HG02610 (cell line): ENCODE measurements around the gene SUSD2.
"Not testable (repeated sequence)": the region's sequence is repeated elsewhere in the genome, so short reads cannot be mapped to it uniquely, and the experiment has no call there.

Experiments used
- ATAC-seq: cut with Tn5 transposase; IDR thresholded peaks from one replicate; pipeline ENCODE4 v1.9.1; 2021; ENCODE audit warnings: mild to moderate bottlenecking, moderate library complexity; ENCODE audit not compliant: unreplicated experiment

Gene SUSD2

DNA sequence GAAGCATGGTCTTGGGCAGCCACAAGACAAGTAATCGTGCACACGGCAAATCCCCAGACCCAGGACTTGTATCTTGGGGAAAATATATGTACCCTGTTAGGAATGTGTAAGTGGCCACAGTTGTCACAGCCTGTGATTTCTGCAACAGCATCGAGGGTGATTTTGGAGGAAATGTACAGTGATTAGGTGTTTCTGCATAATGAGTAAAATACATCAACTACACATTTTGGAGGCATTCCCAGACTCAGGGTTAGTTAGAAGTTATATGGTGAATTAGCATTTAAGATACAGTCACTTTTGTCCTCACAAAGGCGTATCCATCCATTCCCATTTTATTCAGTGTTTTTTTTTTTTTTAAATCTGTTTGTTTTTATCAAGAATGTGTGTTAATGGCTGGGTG, 28.4 kb downstream of the SUSD2 start:
- ATAC-seq, result no peak

DNA sequence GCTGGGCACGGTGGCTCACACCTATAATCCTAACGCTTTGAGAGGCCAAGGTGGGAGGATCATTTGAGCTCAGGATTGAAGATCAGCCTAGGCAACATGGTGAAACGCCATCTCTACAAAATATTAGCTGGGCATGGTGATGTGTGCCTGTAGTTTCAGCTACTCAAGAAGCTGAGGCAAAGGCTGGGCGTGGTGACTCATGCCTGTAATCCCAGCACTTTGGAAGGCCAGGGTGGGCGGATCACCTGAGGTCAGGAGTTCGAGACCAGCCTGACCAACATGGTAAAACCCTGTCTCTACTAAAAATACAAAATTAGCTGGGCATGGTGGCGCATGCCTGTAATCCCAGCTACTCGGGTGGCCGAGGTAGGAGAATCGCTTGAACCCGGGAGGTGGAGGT, 29.1 kb downstream of the SUSD2 start:
- ATAC-seq, result not testable (repeated sequence)

DNA sequence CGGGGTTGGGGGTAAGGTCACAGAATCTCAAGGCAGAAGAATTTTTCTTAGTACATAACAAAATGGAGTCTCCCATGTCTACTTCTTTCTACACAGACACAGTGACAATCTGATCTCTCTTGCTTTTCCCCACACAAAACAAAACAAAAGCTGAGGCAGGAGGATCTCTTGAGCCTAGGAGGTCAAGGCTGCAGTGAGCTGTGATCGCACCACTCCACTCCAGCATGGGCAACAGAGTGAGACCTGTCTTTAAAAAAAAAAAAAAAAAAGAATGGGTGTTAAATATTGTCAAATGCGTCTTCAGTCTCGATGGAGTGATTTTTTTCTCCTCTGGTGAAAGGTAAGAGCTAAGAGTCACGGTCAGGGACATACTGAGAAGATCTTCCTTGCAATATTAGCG, 30.4 kb downstream of the SUSD2 start:
- ATAC-seq, result not testable (repeated sequence)

DNA sequence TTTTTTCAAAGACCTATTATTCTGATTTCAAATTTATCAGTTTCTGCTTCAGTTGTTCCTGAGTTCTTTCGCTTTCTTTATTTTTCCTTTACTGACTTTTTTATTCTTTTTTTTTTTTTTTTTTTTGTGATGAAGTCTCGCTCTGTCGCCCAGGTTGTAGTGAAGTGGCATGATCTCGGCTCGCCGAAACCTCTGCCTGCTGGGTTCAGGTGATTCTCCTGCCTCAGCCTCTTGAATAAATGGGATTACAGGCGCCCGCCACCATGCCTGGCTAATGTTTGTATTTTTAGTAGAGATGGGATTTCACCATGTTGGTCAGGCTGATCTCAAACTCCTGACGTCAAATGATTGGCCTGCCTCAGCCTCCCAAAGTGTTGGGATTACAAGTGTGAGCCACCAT, 31.8 kb downstream of the SUSD2 start:
- not testable (repeated sequence) for ATAC-seq

DNA sequence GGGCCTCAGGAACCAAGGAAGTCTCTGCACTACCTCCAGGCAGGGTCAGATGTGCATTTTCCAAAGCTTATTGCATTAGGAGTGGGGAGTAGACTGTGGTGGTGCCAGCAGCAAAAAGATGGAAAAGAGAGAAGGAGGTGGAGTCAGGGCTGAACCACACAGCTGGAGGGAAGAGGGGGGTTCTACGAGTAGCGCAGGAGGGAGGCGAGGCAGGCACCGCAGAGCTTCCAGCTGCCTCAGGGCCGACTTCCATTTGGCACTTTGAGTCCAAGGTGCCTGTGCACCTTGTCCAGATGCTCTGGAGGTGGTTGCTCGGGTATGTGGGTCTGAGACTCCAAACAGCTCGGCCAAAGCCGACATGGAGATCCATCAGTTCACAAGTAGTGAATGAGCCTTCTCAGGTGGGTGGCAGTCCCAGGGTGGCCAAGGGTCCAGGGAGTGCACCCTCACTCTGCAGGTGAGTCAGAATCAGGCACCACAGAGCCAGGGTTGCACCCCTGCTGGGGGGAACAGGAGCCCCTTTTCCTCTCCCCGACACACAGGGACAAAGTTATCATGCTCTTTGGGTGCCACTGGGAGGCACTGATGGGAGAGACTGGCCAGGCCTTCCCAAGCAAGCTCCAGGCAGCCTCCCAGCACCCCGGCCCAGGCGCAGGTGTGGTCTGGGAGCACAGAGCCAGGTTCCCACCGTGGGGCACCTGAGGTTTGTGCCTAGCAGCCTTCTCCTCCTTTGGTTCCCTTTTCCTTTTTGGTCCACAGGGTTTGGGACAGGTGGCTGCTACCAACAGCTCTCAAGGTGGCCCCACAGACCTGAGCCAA, 33.4 kb downstream of the SUSD2 start:
- no peak for ATAC-seq

DNA sequence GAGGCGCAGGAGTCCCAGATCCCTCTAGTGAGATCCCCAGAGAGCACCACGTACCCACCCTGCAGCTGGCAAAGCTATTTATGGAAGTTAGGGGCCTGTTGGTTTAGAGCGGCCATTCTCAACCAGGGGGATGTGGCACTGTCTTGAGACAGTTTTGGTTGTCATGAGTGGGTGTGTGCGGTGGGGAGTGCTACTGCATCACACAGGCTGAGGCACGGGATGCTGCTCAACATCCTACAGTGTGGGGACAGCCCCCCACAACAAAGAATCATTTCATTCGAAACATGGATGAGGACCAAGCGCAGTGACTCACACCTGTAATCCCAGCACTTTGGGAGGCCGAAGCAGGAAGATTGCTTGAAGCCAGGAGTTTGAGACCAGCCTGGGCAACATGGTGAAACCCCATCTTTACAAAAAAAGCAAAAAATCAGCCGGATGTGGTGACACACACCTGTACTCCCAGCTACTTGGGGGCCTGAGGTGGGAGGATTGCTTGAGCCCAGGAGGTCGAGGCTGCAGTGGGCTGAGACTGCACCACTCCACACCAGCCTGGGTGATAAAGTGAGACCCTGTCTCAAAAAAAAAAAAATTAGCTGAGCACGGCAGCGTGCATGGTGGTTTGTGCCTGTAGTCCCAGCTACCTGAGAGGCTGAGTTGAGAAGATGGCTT, 35.4 kb downstream of the SUSD2 start:
- no peak for ATAC-seq

DNA sequence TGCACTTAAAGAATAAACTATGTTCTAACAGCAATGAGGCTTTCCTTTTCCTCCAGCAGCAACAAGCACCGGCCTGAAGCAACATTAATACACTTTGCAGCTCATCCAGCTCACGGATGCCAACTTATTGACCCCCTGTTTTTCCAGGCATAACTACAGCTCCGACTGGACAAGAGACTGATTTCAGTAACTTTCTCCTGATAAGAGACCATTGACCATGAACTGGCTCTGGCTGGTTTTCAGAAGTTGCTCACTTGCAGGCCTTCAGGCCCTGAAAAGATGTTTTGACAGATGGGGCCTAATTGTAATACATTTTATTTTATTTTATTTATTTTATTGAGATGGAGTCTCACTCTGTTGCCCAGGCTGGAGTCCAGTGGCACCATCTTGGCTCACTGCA, 36.1 kb downstream of the SUSD2 start:
- no peak for ATAC-seq

DNA sequence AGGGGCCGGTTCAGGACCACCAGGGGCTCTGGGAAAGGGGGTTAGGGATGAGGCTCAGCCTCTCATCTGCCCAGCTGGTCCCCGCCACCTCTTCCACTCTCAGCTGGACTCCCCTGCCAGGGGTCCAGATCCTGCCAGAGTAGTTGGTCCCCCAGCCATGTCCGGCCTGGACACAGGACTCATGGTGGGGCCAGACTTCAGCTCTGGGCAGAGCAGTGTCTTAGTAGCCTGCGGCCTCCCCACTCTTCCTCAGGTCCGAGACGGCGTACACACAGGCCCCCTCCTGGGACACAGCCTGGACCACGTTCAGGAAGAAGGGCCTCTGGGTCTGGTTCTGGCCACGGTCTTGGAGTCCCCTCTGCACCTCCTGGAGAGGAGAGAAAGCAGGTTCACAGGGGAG, 38.5 kb downstream of the SUSD2 start:
- no peak for ATAC-seq

DNA sequence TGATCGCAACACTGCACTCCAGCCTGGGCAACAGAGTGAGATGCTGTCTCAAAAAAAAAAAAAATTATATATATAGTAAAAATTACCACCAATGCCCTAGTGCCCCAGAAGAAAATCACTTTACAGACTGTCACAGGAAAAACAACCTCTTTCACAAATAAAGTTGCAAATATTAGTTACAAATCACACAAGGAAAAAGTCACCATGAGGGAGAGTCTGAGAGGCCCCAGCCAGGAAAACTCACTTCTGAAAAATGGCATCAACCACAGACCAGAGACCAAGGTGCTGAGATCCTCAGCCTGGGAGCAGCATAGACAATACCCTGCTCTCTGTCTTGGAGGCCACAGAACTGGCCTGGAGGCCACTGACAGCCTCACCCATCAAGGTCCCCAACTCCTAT, 43.2 kb downstream of the SUSD2 start:
- ATAC-seq, result no peak

DNA sequence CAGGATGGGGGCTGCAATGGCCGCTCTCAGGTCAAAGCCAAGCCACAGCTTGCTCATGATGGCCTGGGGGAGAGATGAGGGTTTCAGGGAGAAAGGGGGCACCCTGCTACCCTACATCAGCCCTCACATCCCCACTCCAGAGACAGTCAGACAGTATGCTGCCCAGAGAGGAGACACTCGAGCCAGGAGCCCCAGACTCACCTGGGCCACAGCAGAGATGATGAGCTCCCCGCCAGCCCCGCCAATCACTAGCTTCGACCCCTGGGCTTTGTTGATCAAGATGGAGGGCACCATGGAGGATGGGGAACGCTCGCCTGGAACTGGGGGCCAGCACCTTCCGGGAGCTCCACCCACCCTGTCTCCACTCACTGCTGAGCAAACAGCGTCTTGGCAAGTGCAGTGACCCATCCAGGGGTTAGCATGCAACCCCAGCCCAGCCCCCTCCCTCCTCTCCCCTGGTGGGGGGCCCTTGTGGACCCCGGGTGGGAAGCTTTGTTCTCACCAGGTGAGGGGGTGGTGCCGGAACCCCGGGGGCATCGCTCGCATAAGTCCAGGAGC, 43.8 kb downstream of the SUSD2 start:
- ATAC-seq, result no peak

DNA sequence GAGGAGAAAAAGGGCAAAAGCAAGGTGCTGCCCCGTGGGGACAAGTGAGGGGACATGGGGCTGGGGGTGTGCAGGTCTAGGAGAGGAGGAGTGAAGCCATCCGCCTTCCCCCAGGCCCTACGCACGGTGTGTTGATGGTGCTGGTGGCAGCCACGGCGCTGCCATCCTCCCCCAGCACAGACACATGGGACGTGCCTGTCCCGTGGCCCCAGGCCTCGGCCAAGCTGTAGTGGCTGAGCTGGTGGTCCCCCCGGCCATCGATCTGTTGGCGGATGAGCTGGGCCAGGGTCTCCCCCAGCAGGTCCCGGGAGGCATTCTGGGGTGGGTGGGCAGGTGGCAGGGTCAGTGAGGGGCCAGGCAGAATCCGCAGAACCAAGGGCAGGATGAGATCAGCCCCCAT, 44.7 kb downstream of the SUSD2 start:
- no peak for ATAC-seq

DNA sequence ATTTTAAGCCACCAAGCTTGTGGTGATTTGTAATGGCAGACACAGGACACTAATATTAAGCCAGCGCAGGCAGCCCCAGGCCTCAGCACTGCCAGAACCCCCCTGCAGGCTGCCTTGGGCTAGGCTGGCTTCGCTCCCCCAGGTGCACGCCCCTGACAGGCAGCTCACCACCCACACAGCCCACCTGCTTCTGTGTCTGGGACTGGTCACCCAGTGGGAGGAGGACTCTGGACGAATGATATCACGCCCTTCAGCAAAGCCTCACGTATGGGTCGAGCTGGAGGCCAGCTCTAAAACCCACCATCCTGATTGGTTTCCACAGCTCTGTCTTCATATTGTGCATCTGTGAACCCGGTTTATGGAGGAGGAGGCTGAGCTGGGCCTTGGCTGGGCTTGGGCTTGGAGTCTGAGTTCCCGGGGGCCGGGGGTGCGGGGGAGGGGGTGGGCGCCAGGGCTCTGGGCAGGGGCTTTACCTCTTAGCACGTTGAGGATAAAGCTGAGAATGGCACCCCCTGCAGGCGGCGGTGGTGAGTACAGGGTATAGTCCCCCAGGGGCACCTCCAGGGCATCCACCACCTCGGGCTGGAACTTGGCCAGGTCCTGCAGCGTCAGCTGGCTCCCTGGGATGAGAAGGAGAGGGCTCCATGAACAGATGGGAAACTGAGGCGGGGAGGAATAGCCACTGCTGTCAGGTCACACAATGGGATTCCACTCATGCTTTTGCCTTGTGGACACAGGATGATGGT, 49.8 kb downstream of the SUSD2 start:
- no peak for ATAC-seq

DNA sequence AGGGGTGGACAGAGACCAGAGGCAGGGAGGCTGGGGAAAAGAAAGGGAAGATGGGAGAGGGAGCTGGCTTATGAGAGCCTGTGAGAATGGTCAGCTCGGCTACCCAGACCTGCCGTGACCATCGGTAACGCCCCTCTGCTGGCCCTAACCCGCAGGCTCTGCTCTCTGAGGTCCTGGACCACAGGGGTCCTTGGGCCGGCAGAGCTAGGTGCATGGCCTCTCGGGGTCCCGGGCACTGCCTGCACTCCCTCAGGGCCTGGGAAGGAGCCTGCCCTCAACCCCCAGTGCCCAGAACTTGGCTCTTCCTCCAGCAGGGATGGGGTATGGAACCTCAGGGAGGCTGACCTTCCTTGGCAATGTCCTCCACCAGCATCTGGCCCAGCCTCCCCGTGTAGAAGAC, 50.4 kb downstream of the SUSD2 start:
- no peak for ATAC-seq

DNA sequence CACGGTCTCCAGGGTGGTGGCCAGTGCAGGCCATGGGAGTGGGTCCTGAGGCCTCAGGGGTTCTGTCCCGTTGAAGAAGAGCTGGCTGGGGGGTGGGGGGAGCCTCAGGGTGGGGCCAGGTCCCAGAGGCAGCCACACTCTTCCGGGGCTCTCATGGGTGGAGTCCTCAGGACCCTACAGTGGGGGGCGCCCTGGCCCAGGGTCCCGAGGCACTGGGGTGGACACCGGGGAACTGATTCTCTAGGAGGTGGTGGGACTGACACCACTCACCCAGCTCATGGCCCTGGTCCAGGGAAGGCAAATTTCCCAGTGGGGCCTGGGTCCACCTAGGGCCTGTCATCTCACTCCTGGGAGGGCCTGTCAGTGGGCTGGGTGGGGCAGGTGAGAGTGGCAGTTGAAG, 50.8 kb downstream of the SUSD2 start:
- no peak for ATAC-seq

DNA sequence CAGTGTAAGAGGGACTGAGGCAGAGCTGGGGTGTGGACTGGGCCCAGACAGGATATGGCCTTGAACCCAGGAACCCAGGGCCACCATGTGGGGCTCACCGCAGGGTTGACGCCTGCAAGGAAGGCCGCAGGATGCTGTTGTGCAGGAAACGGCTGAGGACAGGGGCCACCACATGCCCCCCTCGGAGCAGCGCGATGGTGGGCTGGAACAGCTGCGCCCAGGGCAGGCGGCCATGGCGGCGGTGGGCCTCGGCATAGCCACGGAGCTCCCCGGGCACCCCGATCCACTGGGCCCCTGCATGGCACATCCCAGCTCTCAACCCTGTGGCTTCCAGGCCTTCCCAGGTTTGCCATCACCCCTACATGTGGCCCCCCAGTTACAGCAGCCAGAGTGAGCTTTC, 51.4 kb downstream of the SUSD2 start:
- no peak for ATAC-seq

DNA sequence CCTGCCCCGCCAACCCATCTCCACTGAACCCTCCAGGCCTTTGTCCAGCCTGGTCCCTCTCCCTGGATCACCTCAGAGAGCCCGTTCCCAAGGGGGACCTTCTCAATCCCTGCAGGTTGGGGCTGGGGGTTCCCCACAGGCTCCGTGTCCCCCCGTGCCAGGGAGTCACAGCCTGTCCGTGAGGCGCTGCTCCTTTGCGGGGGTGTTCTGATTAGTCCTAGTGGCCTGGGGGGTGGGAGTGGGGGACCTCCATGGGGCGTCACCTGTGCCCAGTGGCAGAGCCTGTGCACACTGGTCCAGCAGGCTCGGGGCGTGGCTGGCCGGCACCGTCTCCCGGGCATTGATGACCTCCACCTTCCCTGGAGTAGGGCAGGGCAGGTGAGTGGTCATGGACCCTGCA, 51.9 kb downstream of the SUSD2 start:
- no peak for ATAC-seq

DNA sequence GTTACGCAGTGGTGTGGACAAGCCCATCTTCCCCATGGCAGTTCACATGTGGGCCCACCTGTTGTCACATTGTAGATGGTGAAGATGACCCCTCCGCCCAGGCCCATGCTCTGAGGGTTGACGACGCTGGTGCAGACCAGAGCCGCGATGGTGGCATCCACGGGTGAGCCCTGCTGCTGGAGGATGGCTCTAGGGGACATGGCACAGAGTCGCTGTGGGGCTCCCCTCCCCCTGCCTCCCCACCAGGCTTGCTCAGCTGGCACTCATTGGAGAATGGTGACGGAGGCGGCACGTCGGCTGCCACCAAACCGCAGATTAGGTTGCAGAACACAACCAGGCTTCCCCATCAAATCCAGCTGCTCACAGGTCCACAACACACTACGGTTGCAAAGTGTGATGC, 52.5 kb downstream of the SUSD2 start:
- no peak for ATAC-seq

DNA sequence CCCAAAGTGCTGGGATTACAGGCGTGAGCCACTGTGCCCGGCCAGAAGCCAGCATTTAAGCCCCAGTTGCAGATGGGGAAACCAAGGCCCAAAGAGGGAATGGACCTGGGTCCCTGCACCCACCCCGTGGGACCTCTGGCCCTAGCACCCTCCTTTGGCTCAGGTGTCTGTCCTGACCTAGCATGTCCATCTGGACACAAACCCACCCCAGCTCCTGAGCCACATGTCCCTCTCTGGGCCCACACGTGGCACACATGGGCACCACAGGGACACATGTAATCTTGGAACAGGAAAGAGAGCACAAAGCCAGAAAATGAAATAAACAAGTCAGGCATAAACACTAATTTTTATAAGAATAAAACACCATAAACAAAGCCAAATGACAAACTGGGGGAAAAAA, 54.0 kb downstream of the SUSD2 start:
- ATAC-seq, result no peak

DNA sequence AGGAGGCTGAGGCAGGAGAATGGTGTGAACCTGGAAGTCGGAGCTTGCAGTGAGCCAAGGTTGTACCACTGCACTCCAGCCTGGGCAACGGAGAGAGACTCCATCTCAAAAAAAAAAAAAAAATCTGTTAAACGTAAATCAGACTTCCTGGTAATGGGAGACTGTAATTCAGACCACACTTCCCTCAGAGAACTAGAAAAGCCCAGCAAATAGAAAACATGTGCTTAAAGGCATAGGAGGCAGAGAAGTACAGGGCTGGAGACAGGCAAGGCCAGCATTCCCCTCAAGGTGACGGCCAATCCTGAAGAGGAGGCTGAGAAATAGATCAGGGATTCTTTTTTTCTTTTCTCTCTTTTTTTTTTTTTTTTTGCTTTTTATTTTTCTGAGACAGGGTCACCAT, 55.4 kb downstream of the SUSD2 start:
- ATAC-seq, result no peak

DNA sequence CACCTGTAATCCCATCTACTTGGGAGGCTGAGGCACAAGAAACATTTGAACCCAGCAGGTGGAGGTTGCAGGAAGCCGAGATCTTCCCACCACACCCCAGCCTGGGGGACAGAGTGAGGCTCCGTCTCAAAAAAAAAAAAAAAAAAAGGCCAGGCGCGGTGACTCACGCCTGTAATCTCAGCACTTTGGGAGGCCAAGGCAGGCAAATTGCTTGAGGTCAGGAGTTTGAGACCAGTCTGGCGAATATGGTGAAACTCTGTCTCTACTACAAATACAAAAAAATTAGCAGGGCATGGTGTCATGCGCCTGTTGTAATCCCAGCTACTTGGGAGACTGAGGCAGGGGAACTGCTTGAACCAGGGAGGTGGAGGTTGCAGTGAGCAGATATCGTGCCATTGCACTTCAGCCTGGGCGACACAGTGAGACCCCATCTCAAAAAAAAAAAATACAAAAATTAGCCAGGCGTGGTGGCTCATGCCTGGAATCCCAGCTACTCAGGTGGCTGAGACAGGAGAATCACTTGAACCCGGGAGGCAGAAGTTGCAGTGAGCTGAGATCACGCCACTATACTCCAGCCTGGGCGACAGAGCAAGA, 56.9 kb downstream of the SUSD2 start:
- not testable (repeated sequence) for ATAC-seq
